Frontal cortex (tissue), 4 donors: ENCODE data around the gene B3GAT1. TPM values are rescaled to one million over a fixed set of nuclear protein-coding genes. Genes with fewer than 3 reads are reported as not detected.

Experiments used
- DNase-seq, 2 donors: peaks; one replicate each; pipeline ENCODE4 v3.0.0; 2012; ENCODE audit warnings: low spot score in 2 of 2
- FAIRE-seq: peaks from 2 replicates; lab custom pipeline; 2012; peaks lifted over from hg19 to GRCh38; lab: Jason Lieb, UNC
- total RNA-seq: library from RNA; depleted of rRNA; stranded (reverse); fragments of >200 nt; gene quantifications from one replicate; pipeline ENCODE4 v1.2.3, GENCODE V29; 2014
- donor health status: control.
- donor health status: control.
- donor health status: control.

Gene B3GAT1
- total RNA-seq, 1 donor from 2014 or later, result 47.3 TPM

- DNase-seq (no peak), FAIRE-seq (no peak)
These were observed 31.2 kb upstream of the B3GAT1 start for GRCh38 chr11:134443246-134443645.

GRCh38 chr11:134442246-134442645, 30.2 kb upstream of the B3GAT1 start:
- DNase-seq (no peak), FAIRE-seq (no peak)

GRCh38 chr11:134441706-134442105, 29.7 kb upstream of the B3GAT1 start:
- DNase-seq (no peak), FAIRE-seq (no peak)

DNA sequence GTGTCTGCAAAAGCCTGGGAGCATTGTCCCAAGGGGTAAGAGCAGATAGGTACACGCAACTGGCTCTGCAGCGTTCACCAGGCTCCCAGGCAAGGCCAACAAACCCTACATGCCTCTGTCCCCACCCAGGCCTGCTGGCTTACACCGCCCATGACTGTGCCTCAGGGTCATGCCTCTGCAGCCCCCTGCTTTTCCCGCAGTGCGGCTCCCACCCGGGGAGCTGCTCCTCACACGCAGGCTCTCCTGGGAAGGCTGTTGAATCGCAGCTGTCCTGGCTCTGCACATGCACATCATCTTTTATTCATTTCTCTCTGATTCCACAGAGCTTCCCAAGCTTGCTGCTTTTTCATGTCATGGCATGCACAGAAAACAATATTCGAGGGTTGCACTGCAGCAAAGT, 29.2 kb upstream of the B3GAT1 start:
- DNase-seq (no peak), FAIRE-seq (no peak)

DNA sequence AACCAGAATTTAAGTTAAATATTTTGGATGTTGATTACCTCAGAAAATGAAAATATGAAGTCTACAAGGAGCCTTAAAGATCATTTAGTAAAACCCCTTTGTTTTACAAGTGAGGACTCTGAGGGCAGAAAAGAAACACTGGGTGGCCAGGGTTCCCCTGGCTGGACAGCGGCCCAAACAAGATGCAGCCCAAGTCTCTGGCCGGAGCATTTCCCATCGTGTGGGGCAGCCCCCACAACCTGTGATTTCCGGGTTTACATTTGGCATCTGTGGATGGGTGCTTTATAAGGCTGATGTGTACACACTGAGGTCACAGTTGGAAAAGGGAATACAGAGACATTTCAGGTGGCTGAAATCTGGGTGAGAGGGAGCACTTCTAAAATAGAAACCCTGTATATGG, 28.8 kb upstream of the B3GAT1 start:
- DNase-seq, result no peak
- FAIRE-seq, result no peak

- DNase-seq (no peak), FAIRE-seq (no peak)
These were observed 26.8 kb upstream of the B3GAT1 start for GRCh38 chr11:134438542-134439537.

- no peak for DNase-seq
These were observed 25.8 kb upstream of the B3GAT1 start for GRCh38 chr11:134437821-134438220.

GRCh38 chr11:134436781-134437180, 24.7 kb upstream of the B3GAT1 start:
- no peak for DNase-seq
- no peak for FAIRE-seq

More at GRCh38 chr11:134437821-134438220, 25.8 kb upstream of the B3GAT1 start:
- no peak for FAIRE-seq

GRCh38 chr11:134433806-134434205, 21.8 kb upstream of the B3GAT1 start:
- no peak for FAIRE-seq
- no peak for DNase-seq

DNA sequence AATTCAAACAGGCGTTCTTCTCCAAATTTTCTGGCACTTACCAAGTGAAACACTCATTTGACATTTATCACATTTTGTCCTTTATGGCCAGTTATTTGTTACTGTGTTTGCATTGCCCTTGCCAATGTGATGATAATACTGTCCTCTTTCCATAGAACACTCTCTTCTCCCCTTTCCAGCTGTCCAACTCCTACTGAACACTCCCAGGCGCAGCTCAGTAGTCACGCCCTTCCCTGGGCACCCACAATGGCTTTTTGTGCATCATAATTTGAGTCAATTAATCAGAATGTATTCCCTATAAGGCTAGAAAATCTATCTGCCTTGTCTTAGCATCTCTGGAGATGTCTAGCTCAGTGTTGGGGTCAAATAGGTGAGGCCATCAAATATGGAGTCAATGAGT, 21.2 kb upstream of the B3GAT1 start:
- DNase-seq, result no peak
- FAIRE-seq, result no peak

DNA sequence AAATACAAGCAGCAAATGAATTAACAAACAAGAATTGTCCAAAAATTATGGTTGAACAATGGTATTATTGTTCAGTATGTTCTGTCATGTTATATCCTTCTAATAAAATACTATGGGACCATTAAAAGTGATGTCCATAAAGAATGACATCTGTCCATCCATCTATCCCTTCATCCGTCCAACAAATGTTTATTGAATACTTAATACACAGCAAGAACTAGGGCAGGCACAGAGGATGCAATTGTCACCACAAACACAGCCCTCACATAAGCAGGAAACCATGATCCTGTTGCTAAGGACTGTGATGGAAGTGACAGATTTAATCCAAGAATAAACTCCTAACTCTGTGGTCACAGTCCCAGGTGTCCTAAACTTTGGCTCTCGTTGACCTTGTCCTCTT, 20.7 kb upstream of the B3GAT1 start:
- FAIRE-seq (no peak), DNase-seq (no peak)

DNA sequence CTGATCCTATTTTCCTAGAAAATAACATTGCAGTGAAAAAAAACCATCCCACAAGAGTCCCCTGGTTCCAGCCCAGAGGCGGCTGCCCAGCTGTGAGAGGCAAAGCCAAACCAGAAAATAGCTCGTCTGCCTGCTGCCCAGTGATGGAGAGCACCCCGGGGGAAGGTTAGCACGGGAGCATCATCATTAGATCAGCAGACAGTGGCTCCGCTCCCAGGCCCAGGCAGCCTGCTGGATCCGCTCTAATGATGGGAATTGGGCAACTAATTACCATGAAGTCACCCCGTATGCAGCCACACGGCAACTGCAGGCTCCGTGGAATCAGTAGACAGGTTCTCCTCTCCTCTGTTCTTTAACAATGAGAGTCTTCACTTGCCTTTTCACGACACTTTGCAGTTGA, 17.1 kb upstream of the B3GAT1 start:
- DNase-seq, result no peak
- FAIRE-seq, result no peak

DNA sequence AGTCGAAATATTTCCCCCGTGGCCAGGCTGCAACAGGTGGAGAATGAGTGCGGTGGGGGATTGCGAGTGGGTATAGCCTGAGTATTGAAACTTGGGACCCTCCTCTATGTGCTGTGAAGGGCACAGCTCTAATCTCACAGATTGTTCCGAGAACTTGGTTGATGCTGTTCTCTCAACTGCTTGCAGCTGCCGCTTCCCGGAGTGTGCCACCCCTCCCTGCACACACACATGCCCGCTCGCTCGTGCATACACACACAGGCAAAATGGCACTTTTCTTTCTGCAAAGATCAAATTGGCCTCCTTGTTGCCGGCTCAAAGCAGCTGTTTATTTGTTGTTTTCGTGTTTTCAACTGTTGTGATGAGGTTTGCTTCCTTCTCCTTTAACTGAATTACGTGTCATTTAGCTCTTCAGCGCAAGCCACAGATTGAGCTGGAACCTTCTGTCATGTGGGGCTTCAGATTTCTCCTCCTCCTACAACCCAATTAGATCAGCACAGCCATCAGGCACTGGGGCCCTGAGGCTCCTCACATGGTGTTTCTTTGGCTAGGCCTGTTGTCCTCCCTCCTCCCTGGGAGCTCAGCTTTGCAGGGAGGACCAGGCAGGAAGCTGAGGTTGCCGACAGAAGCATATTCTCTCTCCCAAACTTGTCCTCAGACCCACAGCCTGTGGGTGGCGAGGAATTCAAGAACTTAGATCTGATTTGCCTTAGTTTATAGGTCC, 13.9 kb upstream of the B3GAT1 start:
- DNase-seq (no peak), FAIRE-seq (no peak)

DNA sequence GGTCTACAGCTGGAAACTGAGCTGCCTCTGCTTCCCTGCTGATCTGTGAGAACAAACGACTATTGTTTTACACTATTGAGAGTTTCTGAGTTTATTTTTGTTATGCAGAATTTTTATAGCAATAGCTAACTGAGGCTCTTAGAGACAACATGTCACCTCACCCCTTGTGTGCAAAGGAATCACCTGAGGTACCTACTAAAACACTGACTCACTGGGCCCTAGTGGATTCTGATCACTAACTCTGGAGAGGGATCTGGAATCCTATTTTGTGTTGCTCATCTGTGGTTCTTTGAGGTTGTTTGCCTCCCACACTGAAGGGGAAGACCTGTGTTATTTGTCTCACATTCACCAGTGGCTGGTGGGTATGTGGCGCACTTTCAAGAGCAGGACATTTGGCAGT, 13.4 kb upstream of the B3GAT1 start:
- no peak for DNase-seq
- no peak for FAIRE-seq

DNA sequence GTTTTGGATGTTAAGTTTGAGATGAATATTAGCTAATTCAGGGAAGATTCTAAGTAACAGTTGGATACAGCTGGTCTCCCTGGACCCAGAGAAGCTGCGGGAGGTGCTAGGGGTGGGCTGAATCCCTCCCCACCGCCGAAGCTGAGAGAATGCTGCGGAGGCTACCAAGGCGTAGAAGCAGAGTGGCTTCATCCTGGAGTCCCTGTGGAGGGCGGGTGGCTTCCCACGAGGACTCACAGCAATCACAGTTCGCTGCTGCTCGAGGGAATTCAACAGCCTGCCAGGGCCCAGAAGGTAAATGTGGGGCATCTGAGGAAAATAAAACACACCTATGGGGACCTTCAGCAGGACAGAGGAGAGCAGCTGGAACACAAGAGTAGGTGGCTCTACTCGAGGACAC, 11.1 kb upstream of the B3GAT1 start:
- DNase-seq, result no peak
- FAIRE-seq, result no peak

DNA sequence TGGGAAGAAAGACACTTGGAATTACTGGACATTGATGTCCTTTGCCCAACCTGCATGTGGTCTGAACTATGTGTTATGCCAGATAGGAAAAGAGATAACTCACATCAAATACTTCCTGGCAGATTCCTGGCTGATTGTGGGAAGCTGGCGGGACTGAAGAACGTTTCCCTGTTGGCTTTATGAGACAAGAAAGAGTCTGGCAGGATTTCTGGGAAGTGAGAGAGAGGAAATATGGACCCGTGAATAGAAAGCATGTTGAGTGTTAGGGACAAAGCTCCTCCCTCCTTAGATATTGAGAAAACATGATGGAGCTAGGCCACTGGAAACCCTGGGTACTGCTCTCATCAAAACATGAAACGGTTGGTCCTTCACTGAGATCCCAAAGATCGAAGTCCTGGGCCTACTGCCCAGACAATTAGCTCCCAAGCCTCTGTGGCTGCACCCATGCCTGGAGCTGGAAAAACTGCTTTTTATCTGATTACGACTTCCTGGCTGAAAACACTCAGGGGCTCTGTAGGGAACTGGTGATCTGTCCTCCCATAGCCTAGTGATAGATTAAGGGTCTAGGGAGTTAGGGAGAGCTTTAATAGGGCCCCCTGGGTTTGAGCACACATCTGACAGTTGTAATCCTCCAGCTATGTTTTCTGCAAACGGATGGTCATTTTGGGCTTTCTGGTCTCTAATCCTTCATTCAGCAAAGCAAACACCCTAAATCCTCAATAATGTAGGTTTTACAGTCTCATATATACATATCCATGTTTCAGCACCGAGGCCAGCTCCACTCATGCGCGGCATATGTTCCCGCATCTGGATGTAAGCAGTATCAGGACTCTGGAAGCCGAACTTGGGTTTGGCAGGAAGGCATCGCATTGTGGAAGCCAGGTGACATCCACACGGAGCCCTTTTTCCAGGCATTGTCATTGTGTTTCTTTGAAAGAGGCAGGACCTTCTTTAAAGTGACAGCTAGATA, 6.1 kb upstream of the B3GAT1 start:
- no peak for FAIRE-seq
- no peak for DNase-seq

DNA sequence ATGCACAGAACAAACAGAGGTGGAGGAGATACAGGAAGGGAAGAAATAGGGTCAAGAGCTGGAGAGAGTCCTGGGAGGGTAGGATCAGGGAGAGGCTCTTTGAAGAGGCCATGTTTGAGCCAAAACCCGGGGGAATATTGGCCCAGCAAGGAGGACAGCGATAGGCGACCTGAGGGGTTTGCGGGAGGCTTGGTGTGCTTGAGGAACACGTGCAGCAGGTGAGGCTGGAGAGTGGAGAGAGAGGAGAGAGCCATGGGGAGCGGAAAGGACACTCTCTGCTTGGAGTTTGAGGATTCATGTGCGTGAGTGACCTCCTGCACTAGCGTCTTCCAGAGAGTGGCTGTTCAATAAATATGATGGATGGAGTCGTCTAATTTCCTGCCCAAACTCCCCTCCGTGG, 4.7 kb upstream of the B3GAT1 start:
- DNase-seq (no peak), FAIRE-seq (no peak)

DNA sequence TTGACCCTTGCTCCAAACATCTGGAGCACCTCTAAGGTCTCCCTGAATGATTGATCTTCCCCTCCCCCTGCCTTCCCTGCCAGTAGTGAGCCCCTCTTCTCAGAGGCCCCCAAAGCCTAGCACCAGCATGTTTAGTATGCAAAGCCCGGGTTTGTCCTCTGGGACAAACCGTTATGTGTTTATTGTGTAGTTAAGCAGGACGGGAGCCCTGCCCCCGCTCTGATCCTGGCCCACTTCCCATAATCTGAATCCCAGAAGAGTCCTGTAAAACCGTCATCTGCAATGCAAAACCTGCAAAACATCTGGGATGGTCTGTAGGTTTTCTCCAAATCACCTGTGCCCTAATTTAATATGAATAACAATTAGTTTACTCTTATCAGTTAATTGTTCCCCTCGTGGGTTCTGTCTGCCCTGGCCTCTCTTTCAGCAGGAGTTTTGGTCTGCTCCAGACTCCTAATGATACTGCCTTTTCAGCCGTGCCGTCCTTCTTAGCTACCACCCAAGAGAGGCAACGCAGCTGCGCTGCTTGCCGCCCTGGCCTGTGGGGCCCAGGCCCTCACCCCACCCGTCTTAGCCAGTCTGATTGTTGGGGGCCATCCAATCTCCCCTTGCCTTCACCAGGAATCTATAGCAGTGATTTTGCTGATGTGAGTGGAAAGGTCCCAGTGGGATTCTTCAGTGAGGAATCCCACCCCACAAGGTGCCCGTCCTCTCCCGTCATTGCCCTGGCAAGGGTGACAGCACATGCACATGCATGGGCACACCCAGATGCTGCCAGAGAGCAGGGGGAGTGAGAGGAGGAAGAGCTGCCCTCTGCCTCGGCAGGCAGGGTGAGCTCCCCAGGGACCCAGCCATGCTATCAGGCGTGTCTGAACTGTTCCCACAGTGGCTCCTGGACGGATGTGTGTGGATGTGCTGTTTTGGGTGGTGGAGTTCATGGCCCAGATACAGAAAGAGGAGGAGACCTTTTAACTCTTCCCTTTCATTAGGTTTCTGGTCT, 3.0 kb upstream of the B3GAT1 start:
- no peak for FAIRE-seq
- peak in 1 of 2 donors; percentile 45 for DNase-seq
